HG03460 (cell line): ENCODE results near the gene MSX1.

Experiments used
- ATAC-seq: cut with Tn5 transposase; IDR thresholded peaks from one replicate; pipeline ENCODE4 v1.9.1; 2021; ENCODE audit not compliant: unreplicated experiment

MSX1 gene

GRCh38 chr4:4857001-4857808 lies 2.3 kb upstream of the MSX1 start:
- no peak for ATAC-seq

- no peak for ATAC-seq
Measured at GRCh38 chr4:4857809-4858508, 1.5 kb upstream of the MSX1 start.

GRCh38 chr4:4858527-4859324 lies 739 bp upstream of the MSX1 start:
- ATAC-seq = no peak

GRCh38 chr4:4859799-4860599 lies 534 bp downstream of the MSX1 start:
- ATAC-seq = peak; percentile 20

GRCh38 chr4:4860600-4861389 lies 1.3 kb downstream of the MSX1 start:
- no peak for ATAC-seq

GRCh38 chr4:4861390-4862018 lies 2.0 kb downstream of the MSX1 start:
- no peak for ATAC-seq

GRCh38 chr4:4862071-4862551 lies 2.6 kb downstream of the MSX1 start:
- no peak for ATAC-seq

- no peak for ATAC-seq
Measured at GRCh38 chr4:4862665-4863482, 3.4 kb downstream of the MSX1 start.

- ATAC-seq = no peak
Measured at GRCh38 chr4:4864443-4864939, 5.0 kb downstream of the MSX1 start.

- ATAC-seq = no peak
Measured at GRCh38 chr4:4864940-4865704, 5.7 kb downstream of the MSX1 start.

- no peak for ATAC-seq
Measured at GRCh38 chr4:4865705-4866123, 6.2 kb downstream of the MSX1 start.

- ATAC-seq = no peak
Measured at GRCh38 chr4:4866124-4866865, 6.8 kb downstream of the MSX1 start.

GRCh38 chr4:4866866-4867374 lies 7.5 kb downstream of the MSX1 start:
- ATAC-seq = no peak

- ATAC-seq = no peak
Measured at GRCh38 chr4:4867375-4868039, 8.0 kb downstream of the MSX1 start.

GRCh38 chr4:4868040-4868757 lies 8.7 kb downstream of the MSX1 start:
- no peak for ATAC-seq
